Erythroblast (primary cell): ENCODE results near the gene RRP36.

Experiments used
- DNase-seq, 2 experiments: peaks; one replicate each; lab custom pipeline; 2025; lab: John Stamatoyannopoulos, UW
- GATA1 ChIP-seq: IDR thresholded peaks from 2 replicates; pipeline ENCODE4 v1.6.1; 2011; ENCODE audit warnings: low read depth, mild to moderate bottlenecking, control low read depth, low read length, moderate library complexity
- POLR2A ChIP-seq: IDR thresholded peaks from 2 replicates; pipeline ENCODE4 v1.6.1; 2011; ENCODE audit warnings: mild to moderate bottlenecking, low read length

RRP36 gene

DNA sequence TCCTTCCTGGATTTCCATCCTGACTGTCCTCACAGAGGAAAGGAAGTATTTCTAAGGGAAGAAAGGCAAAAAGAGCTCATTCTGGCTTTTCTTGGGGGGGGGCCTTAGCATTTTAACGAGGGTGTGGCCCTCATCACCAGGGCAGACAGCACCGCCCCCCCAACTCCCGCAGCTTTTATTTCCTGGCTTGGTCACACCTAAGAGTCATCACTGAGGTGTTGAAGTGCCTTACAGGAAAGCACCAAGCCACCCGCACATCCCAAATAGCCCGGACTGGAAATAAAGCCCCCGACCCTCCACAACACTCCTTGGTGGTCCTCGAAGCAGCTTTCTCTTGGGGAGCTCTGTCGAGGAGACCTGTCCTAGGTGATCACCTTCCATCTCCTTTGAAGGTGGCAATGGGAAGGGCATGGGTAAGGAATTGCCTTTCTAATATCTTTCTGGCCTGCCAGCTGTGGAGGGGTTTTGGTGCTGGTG, 55.9 kb downstream of the RRP36 start:
- no peak for TF ChIP-seq GATA1
- TF ChIP-seq POLR2A: no peak
- DNase-seq: no peak

DNA sequence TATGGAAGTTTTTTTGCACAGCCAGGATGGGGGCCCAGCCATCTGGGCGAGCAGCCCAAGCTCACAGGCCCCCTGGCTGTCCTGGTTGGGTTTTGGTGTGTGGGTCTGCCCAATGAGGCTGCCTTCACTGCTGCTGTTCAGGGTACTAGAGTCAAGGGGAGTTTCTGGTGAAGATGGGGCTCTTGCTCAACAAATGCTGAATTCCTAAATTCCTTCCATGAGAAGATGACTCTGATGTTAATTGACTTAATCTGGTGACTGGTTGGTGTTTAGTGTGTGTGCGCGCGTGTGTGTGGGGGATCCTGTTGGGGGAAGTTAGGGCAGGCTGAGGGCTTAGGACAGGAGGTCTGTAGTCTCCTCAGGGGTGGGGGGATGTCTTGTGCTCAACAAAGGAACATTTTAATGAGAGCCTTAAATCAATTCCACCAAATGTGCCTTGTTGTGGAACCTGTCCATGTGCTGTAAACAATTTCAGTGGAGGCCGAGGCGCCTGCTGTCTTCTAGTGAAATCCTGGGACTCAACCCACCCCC, 56.6 kb downstream of the RRP36 start:
- DNase-seq: no peak
- no peak for TF ChIP-seq POLR2A
- TF ChIP-seq GATA1: no peak

DNA sequence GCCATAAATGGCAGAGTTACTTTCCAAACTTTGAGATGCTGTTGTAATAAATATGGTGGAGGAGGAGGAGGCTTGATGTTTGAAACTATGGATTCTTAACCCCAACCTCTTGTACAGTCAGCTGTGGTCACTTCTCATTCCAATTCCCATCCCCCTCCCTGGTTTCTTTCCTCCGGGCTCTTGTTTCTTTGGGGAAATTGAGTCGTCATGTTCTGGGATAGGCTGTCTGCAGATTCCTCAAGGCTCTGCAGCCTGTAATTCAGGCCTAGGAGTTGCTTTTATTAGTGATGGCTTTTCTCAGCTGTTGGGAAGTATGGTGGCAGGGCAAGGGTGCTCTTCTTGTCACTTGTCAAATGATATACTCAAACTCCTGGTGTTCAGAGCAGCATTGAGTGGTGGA, 57.3 kb downstream of the RRP36 start:
- TF ChIP-seq POLR2A (no peak), GATA1 (no peak)
- DNase-seq: no peak
